ENCODE data around the gene APC2. TPM values are rescaled to one million over a fixed set of nuclear protein-coding genes. Genes with fewer than 3 reads are reported as not detected.
"Not testable (repeated sequence)": the region's sequence is repeated elsewhere in the genome, so short reads cannot be mapped to it uniquely, and the experiment has no call there.

APC2 gene
- total RNA-seq, 1 donor from 2014 or later, result 0.42 TPM

DNA sequence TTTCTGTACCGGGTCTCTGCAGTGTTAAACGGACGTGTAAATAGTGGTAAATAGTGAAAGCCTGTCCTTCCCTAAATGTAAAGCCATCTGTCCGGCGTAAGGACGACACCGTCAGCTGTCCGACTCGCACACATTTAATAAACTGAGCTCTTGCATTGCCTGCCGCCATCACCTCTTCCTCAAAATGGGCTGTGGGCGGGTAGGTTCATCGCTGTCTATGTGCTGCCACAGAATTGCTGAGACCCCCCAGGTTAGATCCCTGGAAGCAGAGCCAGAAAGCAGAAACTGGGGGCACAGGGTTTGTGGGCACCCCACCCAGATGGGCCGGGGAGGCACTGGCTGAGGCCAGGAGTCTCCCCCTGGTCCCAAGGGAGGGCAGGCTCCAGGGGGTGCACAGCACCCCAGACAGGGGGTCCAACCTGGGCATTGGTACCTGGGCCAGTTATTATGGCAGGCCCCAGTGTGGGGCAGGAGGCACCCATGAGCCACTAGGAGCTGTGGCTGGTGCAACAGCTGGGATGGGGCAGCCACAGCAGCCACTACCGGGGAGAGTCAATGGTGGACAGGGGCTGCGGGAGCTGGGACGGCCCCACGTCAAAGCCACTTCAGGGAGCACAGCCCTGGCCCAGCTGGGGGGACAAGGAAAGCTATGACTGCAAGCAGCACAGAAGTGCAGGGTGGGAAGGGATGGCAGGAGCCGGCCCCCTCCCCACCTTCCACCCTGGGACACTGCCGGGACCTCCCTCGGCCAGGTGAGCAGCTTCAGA, 23.3 kb downstream of the APC2 start:
- H3K9me3 Mint-ChIP-seq, result no peaks in the 10 kb centered on the region
- DNase-seq (no peak), ATAC-seq (ENCODE audit: low read depth) (no peak)
- TF ChIP-seq, protein P1, sequence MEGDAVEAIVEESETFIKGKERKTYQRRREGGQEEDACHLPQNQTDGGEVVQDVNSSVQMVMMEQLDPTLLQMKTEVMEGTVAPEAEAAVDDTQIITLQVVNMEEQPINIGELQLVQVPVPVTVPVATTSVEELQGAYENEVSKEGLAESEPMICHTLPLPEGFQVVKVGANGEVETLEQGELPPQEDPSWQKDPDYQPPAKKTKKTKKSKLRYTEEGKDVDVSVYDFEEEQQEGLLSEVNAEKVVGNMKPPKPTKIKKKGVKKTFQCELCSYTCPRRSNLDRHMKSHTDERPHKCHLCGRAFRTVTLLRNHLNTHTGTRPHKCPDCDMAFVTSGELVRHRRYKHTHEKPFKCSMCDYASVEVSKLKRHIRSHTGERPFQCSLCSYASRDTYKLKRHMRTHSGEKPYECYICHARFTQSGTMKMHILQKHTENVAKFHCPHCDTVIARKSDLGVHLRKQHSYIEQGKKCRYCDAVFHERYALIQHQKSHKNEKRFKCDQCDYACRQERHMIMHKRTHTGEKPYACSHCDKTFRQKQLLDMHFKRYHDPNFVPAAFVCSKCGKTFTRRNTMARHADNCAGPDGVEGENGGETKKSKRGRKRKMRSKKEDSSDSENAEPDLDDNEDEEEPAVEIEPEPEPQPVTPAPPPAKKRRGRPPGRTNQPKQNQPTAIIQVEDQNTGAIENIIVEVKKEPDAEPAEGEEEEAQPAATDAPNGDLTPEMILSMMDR (IDR thresholded peaks at IDR 0.05), result no peak
- H3K4me3 Mint-ChIP-seq, result peak overlapping the region; percentile 19
- ChIA-PET POLR2A (interaction anchor here (1.8 kb wide), 1 partner anchor 18 kb away, joined by 5 read pairs; the partner anchor contains the start of genes PCSK4 and REEP6), CTCF (no interaction called here)
- intact Hi-C loops (cut with micrococcal nuclease), result no loop called here
- peaks cover 32% of the 10 kb centered on the region for H3K4me1 Mint-ChIP-seq
- no peak overlapping the region for H3K27ac Mint-ChIP-seq
- peaks cover 2% of the 10 kb centered on the region for H3K27me3 Mint-ChIP-seq
- peaks cover 13% of the 10 kb centered on the region for H3K36me3 Mint-ChIP-seq (ENCODE audit: low read depth)

- ATAC-seq (ENCODE audit: low read depth) (no peak), DNase-seq (no peak)
- H3K27ac Mint-ChIP-seq, result no peak overlapping the region
- no peak overlapping the region for H3K4me3 Mint-ChIP-seq
- H3K9me3 Mint-ChIP-seq, result no peaks in the 10 kb centered on the region
- POLR2A ChIA-PET, result interaction anchor here (1.8 kb wide), 1 partner anchor 17 kb away, joined by 5 read pairs; the partner anchor contains the start of genes PCSK4 and REEP6
- peaks cover 16% of the 10 kb centered on the region for H3K36me3 Mint-ChIP-seq (ENCODE audit: low read depth)
- CTCF ChIA-PET, result no interaction called here
- TF ChIP-seq, protein P1 (IDR thresholded peaks at IDR 0.05), result no peak
- H3K4me1 Mint-ChIP-seq, result peaks cover 34% of the 10 kb centered on the region
- intact Hi-C loops (cut with micrococcal nuclease), result no loop called here
- H3K27me3 Mint-ChIP-seq, result peaks cover 2% of the 10 kb centered on the region
Measured at GRCh38 chr19:1474011-1474764, 24.3 kb downstream of the APC2 start.

DNA sequence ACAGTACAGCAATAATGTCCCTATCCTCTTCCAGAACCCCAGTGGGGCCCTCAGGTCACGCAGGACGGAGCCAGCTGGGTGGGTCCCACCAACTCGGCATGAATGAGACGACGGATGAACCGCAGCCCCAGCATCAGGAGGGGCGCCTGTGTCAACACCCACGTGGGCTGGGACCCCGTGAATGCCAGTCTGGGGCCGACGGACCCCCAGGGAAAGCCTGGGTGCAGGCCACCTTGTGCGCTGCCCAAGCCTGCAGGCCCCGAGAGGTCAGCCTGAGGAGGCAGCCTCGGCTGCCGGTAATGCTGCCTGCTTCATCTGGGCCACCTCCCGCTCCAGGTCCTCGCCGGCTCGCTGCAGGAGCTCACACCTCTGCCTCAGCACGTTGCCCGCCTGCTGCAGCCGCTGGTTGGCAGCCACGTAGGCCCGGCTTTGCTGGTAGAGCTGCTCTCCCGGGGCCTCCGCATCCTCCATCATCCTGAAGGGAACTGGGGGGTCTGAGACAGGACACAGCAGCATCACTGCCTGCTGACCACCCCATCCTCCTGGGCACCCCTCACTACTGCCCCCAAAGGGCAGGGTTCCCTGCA, 24.9 kb downstream of the APC2 start:
- Mint-ChIP-seq H3K4me3 (no peak overlapping the region), H3K27me3 (peaks cover 2% of the 10 kb centered on the region), H3K9me3 (no peaks in the 10 kb centered on the region), H3K36me3 (ENCODE audit: low read depth) (peaks cover 17% of the 10 kb centered on the region), H3K4me1 (peaks cover 37% of the 10 kb centered on the region), H3K27ac (no peak overlapping the region)
- intact Hi-C loops (cut with micrococcal nuclease), result no loop called here
- no peak for ATAC-seq (ENCODE audit: low read depth)
- TF ChIP-seq, protein P1 (IDR thresholded peaks at IDR 0.05), result no peak
- CTCF ChIA-PET, result no interaction called here
- POLR2A ChIA-PET, result interaction anchor here (1.8 kb wide), 1 partner anchor 16 kb away, joined by 5 read pairs; the partner anchor contains the start of genes PCSK4 and REEP6
- DNase-seq, result no peak

DNA sequence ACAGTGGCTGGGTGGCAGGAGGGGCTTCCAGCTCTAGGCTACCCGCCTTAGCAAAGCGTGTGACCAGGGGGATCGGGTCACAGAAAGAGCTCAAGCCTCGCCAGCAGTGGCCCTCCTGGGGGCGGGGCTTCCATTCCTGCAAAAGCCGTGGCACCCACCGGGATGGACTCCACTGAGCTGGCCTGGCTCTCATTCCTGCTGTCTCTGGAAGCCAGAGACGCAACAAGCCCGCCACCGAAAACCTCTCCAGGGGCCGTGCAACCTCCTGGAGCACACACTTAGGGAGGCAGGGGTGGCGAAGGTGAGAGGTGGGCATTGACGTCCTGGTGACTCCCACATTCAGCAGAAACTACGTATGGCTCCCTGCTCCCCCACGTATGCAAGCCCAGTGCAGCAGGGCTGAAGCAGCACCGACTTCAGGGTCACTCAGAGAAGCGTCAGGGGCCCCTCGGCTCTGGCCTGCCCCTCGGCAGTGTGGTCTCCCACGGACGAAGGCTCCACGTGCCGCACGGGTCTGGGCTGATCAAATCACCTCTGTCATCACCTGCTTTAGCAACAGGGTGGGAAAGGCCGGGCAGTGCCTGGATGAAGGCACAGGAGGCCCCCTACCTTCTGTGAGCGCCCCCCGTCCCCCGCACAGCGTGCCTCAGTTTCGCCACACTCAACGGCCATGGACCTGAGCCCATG, 26.0 kb downstream of the APC2 start:
- ChIA-PET POLR2A (no interaction called here), CTCF (no interaction called here)
- TF ChIP-seq, protein P1 (IDR thresholded peaks at IDR 0.05), result no peak
- no peak overlapping the region for H3K4me3 Mint-ChIP-seq
- H3K9me3 Mint-ChIP-seq, result no peaks in the 10 kb centered on the region
- H3K4me1 Mint-ChIP-seq, result peaks cover 34% of the 10 kb centered on the region
- peaks cover 2% of the 10 kb centered on the region for H3K27me3 Mint-ChIP-seq
- ATAC-seq (ENCODE audit: low read depth) (no peak), DNase-seq (no peak)
- H3K36me3 Mint-ChIP-seq (ENCODE audit: low read depth), result peaks cover 17% of the 10 kb centered on the region
- intact Hi-C loops (cut with micrococcal nuclease), result no loop called here
- no peak overlapping the region for H3K27ac Mint-ChIP-seq

DNA sequence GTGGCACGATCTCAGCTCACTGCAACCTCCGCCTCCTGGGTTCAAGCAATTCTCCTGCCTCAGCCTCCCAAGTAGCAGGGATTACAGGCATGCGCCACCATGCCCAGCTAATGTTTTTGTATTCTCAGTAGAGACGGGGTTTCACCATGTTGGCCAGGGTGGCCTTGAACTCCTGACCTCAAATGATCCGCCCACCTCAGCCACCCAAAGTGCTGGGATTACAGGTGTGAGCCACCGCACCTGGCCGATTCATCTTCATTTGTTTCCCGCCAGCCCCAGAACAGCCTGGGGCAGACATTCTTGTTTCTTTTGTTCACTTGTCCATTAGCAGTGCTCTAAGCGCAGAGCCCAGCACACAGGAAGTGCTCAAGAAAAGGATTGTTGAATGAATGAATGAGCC, 27.1 kb downstream of the APC2 start:
- H3K9me3 Mint-ChIP-seq; DNase-seq; POLR2A ChIA-PET; H3K27me3 Mint-ChIP-seq; H3K27ac Mint-ChIP-seq; ATAC-seq (ENCODE audit: low read depth); intact Hi-C loops (cut with micrococcal nuclease): not testable (repeated sequence)
- CTCF ChIA-PET, result interaction anchor here (1.0 kb wide), 1 partner anchor 8 kb away, joined by 4 read pairs; no protein-coding TSS in a partner anchor
- peak overlapping the region; percentile 38 for H3K4me3 Mint-ChIP-seq
- peaks cover 25% of the 10 kb centered on the region for H3K4me1 Mint-ChIP-seq
- peaks cover 17% of the 10 kb centered on the region for H3K36me3 Mint-ChIP-seq (ENCODE audit: low read depth)
